ENCODE measurements around the gene ZNF358. TPM values are rescaled to one million over a fixed set of nuclear protein-coding genes. Genes with fewer than 3 reads are reported as not detected.

The ZNF358 gene
- polyA plus RNA-seq, 3 donors: 0.41 to 8.6 (median 1.0) TPM

GRCh38 chr19:7502552-7502951, 13.4 kb upstream of the ZNF358 start:
- Mint-ChIP-seq H3K4me3 (peak overlapping the region in 1 of 2 donors; percentile 68), H3K27ac (no peak overlapping the region), H3K27me3 (ENCODE audit: low read depth in 3 of 3) (peaks cover 37 to 60% (median 58%) of the 10 kb centered on the region in 3 donors), H3K4me1 (peaks cover 43% of the 10 kb centered on the region), H3K9me3 (peaks cover 5 to 16% (median 7%) of the 10 kb centered on the region in 7 donors), H3K36me3 (no peaks in the 10 kb centered on the region)
- no peaks in the 10 kb centered on the region for H3K36me3 ChIP-seq (replicated peaks in 1 of 2; ENCODE audit: control insufficient read depth in 1 of 2, insufficient read depth in 2 of 2, low read length in 2 of 2)
- DNase-seq: no peak
- H3K27ac ChIP-seq (ENCODE audit: low read depth in 1 of 2, low read length in 2 of 2): no peak overlapping the region
- peaks cover 47 to 61% of the 10 kb centered on the region in 2 donors for H3K4me1 ChIP-seq (ENCODE audit: control insufficient read depth in 1 of 2, insufficient read depth in 2 of 2, low read length in 2 of 2)
- peaks cover 6 to 39% of the 10 kb centered on the region in 2 donors for H3K27me3 ChIP-seq (ENCODE audit: control insufficient read depth in 2 of 2, insufficient read depth in 2 of 2, low read length in 2 of 2)
- TF ChIP-seq, protein P1, sequence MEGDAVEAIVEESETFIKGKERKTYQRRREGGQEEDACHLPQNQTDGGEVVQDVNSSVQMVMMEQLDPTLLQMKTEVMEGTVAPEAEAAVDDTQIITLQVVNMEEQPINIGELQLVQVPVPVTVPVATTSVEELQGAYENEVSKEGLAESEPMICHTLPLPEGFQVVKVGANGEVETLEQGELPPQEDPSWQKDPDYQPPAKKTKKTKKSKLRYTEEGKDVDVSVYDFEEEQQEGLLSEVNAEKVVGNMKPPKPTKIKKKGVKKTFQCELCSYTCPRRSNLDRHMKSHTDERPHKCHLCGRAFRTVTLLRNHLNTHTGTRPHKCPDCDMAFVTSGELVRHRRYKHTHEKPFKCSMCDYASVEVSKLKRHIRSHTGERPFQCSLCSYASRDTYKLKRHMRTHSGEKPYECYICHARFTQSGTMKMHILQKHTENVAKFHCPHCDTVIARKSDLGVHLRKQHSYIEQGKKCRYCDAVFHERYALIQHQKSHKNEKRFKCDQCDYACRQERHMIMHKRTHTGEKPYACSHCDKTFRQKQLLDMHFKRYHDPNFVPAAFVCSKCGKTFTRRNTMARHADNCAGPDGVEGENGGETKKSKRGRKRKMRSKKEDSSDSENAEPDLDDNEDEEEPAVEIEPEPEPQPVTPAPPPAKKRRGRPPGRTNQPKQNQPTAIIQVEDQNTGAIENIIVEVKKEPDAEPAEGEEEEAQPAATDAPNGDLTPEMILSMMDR (IDR thresholded peaks at IDR 0.05): no peak
- intact Hi-C loops (cut with micrococcal nuclease): no loop called here
- H2AFZ ChIP-seq (ENCODE audit: insufficient read depth, low read depth, low read length, poor library complexity, severe bottlenecking): no peak overlapping the region
- H3K9me3 ChIP-seq (replicated peaks in 1 of 2; ENCODE audit: control insufficient read depth in 1 of 2, insufficient read depth in 1 of 2, low read length in 2 of 2): peaks cover 0 to 6% of the 10 kb centered on the region in 2 donors
- no peak overlapping the region for H3K9ac ChIP-seq (ENCODE audit: insufficient read depth, low read length, poor library complexity, severe bottlenecking)
- H4K20me1 ChIP-seq (ENCODE audit: insufficient read depth, low read length): no peaks in the 10 kb centered on the region
- H3K4me3 ChIP-seq (replicated peaks in 1 of 3; ENCODE audit: low read depth in 2 of 3, low read length in 3 of 3): no peak overlapping the region
- no peaks in the 10 kb centered on the region for H3K79me2 ChIP-seq (ENCODE audit: insufficient read depth, low read length)
- H3K4me2 ChIP-seq (replicated peaks; ENCODE audit: extremely low read depth, low read length, poor library complexity, severe bottlenecking): no peak overlapping the region
- 71% methylated on average over 1 of the region's 2 CpGs for WGBS (ENCODE audit: insufficient coverage)

- Histone ChIP-seq H3K9me3 (replicated peaks in 1 of 2; ENCODE audit: control insufficient read depth in 1 of 2, insufficient read depth in 1 of 2, low read length in 2 of 2) (peaks cover 0 to 6% of the 10 kb centered on the region in 2 donors), H3K36me3 (replicated peaks in 1 of 2; ENCODE audit: control insufficient read depth in 1 of 2, insufficient read depth in 2 of 2, low read length in 2 of 2) (no peaks in the 10 kb centered on the region), H3K4me2 (replicated peaks; ENCODE audit: extremely low read depth, low read length, poor library complexity, severe bottlenecking) (no peak overlapping the region), H3K4me1 (ENCODE audit: control insufficient read depth in 1 of 2, insufficient read depth in 2 of 2, low read length in 2 of 2) (peaks cover 35 to 50% of the 10 kb centered on the region in 2 donors), H3K4me3 (replicated peaks in 1 of 3; ENCODE audit: low read depth in 2 of 3, low read length in 3 of 3) (no peak overlapping the region), H3K79me2 (ENCODE audit: insufficient read depth, low read length) (no peaks in the 10 kb centered on the region), H3K9ac (ENCODE audit: insufficient read depth, low read length, poor library complexity, severe bottlenecking) (no peak overlapping the region), H2AFZ (ENCODE audit: insufficient read depth, low read depth, low read length, poor library complexity, severe bottlenecking) (no peak overlapping the region), H4K20me1 (ENCODE audit: insufficient read depth, low read length) (no peaks in the 10 kb centered on the region), H3K27ac (ENCODE audit: low read depth in 1 of 2, low read length in 2 of 2) (no peak overlapping the region), H3K27me3 (ENCODE audit: control insufficient read depth in 2 of 2, insufficient read depth in 2 of 2, low read length in 2 of 2) (peaks cover 6 to 39% of the 10 kb centered on the region in 2 donors)
- Mint-ChIP-seq H3K27me3 (ENCODE audit: low read depth in 3 of 3) (peaks cover 39 to 64% (median 58%) of the 10 kb centered on the region in 3 donors), H3K27ac (no peak overlapping the region), H3K9me3 (peaks cover 6 to 16% (median 7%) of the 10 kb centered on the region in 7 donors), H3K4me3 (peak overlapping the region in 1 of 2 donors; percentile 76), H3K36me3 (no peaks in the 10 kb centered on the region), H3K4me1 (peaks cover 34% of the 10 kb centered on the region)
- 39% methylated on average over 2 of the region's 6 CpGs for WGBS (ENCODE audit: insufficient coverage)
- TF ChIP-seq, protein P1 (IDR thresholded peaks at IDR 0.05): no peak
- intact Hi-C loops (cut with micrococcal nuclease): loop anchor here (5.0 kb wide), 1 partner anchor 32 kb away; no protein-coding TSS in a partner anchor
- no peak for DNase-seq
These were observed 11.2 kb upstream of the ZNF358 start for GRCh38 chr19:7504684-7505083.

Data from CD14-positive monocyte (primary cell).